Activated CD8-positive, alpha-beta memory T cell treated with anti-CD3 and anti-CD28 coated beads for 4 hours (primary cell): ENCODE data around the gene HPCAL1.

Experiments
- DNase-seq, 2 donors: peaks; one replicate each; pipeline ENCODE4 v3.0.0-alpha.2; 2020; ENCODE audit warnings: low read depth in 2 of 2

The HPCAL1 gene

GRCh38 chr2:10303694-10304378 is 1.1 kb downstream of the HPCAL1 start:
- no peak for DNase-seq

GRCh38 chr2:10304458-10305253 is 2.0 kb downstream of the HPCAL1 start:
- no peak for DNase-seq

GRCh38 chr2:10305254-10305635 is 2.5 kb downstream of the HPCAL1 start:
- DNase-seq: no peak

GRCh38 chr2:10305715-10306114 is 3.0 kb downstream of the HPCAL1 start:
- DNase-seq: no peak

- no peak for DNase-seq
Measured at GRCh38 chr2:10306901-10307463, 4.3 kb downstream of the HPCAL1 start.

- no peak for DNase-seq
Measured at GRCh38 chr2:10307561-10308156, 5.0 kb downstream of the HPCAL1 start.

GRCh38 chr2:10308866-10309265 is 6.2 kb downstream of the HPCAL1 start:
- no peak for DNase-seq

- no peak for DNase-seq
Measured at GRCh38 chr2:10309286-10309685, 6.6 kb downstream of the HPCAL1 start.

GRCh38 chr2:10310309-10310888 is 7.7 kb downstream of the HPCAL1 start:
- DNase-seq: no peak

- no peak for DNase-seq
Measured at GRCh38 chr2:10311736-10312135, 9.0 kb downstream of the HPCAL1 start.

GRCh38 chr2:10312437-10312957 is 9.8 kb downstream of the HPCAL1 start:
- DNase-seq: no peak

GRCh38 chr2:10316336-10316735 is 13.6 kb downstream of the HPCAL1 start:
- no peak for DNase-seq

GRCh38 chr2:10316860-10317259 is 14.2 kb downstream of the HPCAL1 start:
- no peak for DNase-seq

- no peak for DNase-seq
Measured at GRCh38 chr2:10317646-10318045, 14.9 kb downstream of the HPCAL1 start.

GRCh38 chr2:10318345-10318744 is 15.6 kb downstream of the HPCAL1 start:
- DNase-seq: no peak

GRCh38 chr2:10319892-10320574 is 17.3 kb downstream of the HPCAL1 start:
- no peak for DNase-seq

- no peak for DNase-seq
Measured at GRCh38 chr2:10320575-10320931, 17.8 kb downstream of the HPCAL1 start.

- no peak for DNase-seq
Measured at GRCh38 chr2:10320933-10321332, 18.2 kb downstream of the HPCAL1 start.

- DNase-seq: no peak
Measured at GRCh38 chr2:10321622-10322021, 18.9 kb downstream of the HPCAL1 start.

GRCh38 chr2:10322481-10322880 is 19.8 kb downstream of the HPCAL1 start:
- no peak for DNase-seq

GRCh38 chr2:10322973-10323372 is 20.3 kb downstream of the HPCAL1 start:
- DNase-seq: no peak

GRCh38 chr2:10323535-10323934 is 20.8 kb downstream of the HPCAL1 start:
- no peak for DNase-seq
